ENCODE measurements around the gene ABLIM2. TPM values are rescaled to one million over a fixed set of nuclear protein-coding genes. Genes with fewer than 3 reads are reported as not detected.
A peak's percentile ranks its signal among the peaks of the same experiment; 100 is the strongest.

ABLIM2 gene
- polyA plus RNA-seq, 2 of the 4 experiments (the other 2 are of a cell fraction) = 0.21 to 0.40 TPM

DNA sequence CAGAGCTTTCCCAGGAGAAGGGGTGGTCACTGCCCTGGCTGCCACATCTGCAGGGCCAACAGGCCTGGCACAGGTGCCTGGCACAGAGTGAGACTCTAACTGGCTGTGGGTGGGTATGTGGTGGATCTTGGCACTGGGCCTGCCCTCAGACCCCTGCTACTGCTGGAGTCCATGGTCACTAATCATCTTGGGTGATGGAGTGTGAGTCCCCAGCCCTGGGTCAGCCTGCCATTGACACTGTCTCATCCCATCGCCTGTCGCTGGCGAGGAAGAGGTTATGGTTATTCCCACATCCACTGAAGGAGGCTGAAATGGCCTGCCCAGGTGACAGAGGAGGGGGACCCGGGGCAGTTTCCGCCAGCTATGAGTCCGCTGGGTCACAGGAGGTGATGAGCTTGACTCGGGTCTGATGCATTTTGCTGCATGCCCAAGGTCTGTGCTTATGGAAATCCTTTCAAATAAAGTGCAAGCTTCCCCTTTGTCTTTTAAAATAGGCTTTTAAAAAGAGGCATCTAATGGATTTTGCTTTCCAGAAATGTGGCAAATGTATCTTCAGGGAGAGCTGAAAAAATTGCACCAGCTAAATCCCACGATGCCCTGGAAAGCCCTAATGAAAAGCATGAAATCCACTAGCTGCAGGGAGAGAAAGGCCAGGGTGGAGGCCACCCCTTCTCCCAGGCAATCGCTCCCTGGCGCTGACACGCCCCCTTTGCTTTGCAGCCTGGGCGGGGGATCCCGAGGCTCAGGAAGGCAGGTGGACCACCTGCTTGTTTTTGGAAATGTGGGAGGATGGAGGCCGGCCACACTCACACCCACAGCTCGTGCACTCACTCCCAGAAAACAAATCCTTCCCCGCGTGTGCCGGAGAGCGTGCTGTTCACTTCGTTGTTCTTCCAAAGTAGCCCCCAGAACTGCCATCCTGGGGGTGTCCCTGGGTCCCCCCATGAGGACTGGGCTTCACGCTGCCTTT is 54.9 kb downstream of the ABLIM2 start:
- ATAC-seq (no peak), DNase-seq (ENCODE audit: low read depth in 1 of 2, low spot score in 1 of 2) (no peak), FAIRE-seq (no peak)
- ChIA-PET CTCF (interaction anchor here (1.3 kb wide), 1 partner anchor 14 kb away, joined by 3 read pairs; no protein-coding TSS in a partner anchor), POLR2A (no interaction called here)
- Histone ChIP-seq H3K4me1 (peaks cover 20% of the 10 kb centered on the region; the same call in 2 of the 3 replicates), H3K27ac (no peak overlapping the region), H3K4me3 (no peak overlapping the region), H3K4me2 (no peak overlapping the region), H3K9me3 (no peaks in the 10 kb centered on the region)
- TF ChIP-seq SMC3 (IDR thresholded peaks at IDR 0.05) (no peak), MYC (IDR thresholded peaks at IDR 0.05; ENCODE audit: borderline replicate concordance, low read length) (no peak), RAD21 (conservative IDR thresholded peaks at IDR 0.05 in 1 of 2, IDR thresholded peaks at IDR 0.05 in 1 of 2) (no peak), HOXB5 (CRISPR knock-in tag; IDR thresholded peaks at IDR 0.05) (no peak), CHD4 (IDR thresholded peaks at IDR 0.05; ENCODE audit: borderline replicate concordance) (no peak), MAFK (IDR thresholded peaks at IDR 0.05; ENCODE audit: partially characterized antibody) (no peak), CEBPB (IDR thresholded peaks at IDR 0.05) (no peak), JUNB (IDR thresholded peaks at IDR 0.05) (no peak), RNF2 (IDR thresholded peaks at IDR 0.05; ENCODE audit: borderline replicate concordance, low read depth) (no peak), HOXB13 (CRISPR knock-in tag; IDR thresholded peaks at IDR 0.05; ENCODE audit: low read depth) (no peak), NPAS2 (CRISPR knock-in tag; IDR thresholded peaks at IDR 0.05; ENCODE audit: borderline replicate concordance) (no peak)
- TF ChIP-seq, protein P1, sequence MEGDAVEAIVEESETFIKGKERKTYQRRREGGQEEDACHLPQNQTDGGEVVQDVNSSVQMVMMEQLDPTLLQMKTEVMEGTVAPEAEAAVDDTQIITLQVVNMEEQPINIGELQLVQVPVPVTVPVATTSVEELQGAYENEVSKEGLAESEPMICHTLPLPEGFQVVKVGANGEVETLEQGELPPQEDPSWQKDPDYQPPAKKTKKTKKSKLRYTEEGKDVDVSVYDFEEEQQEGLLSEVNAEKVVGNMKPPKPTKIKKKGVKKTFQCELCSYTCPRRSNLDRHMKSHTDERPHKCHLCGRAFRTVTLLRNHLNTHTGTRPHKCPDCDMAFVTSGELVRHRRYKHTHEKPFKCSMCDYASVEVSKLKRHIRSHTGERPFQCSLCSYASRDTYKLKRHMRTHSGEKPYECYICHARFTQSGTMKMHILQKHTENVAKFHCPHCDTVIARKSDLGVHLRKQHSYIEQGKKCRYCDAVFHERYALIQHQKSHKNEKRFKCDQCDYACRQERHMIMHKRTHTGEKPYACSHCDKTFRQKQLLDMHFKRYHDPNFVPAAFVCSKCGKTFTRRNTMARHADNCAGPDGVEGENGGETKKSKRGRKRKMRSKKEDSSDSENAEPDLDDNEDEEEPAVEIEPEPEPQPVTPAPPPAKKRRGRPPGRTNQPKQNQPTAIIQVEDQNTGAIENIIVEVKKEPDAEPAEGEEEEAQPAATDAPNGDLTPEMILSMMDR (IDR thresholded peaks at IDR 0.05) = no peak
- TF ChIP-seq, protein P2, sequence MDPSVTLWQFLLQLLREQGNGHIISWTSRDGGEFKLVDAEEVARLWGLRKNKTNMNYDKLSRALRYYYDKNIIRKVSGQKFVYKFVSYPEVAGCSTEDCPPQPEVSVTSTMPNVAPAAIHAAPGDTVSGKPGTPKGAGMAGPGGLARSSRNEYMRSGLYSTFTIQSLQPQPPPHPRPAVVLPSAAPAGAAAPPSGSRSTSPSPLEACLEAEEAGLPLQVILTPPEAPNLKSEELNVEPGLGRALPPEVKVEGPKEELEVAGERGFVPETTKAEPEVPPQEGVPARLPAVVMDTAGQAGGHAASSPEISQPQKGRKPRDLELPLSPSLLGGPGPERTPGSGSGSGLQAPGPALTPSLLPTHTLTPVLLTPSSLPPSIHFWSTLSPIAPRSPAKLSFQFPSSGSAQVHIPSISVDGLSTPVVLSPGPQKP (IDR thresholded peaks at IDR 0.05; ENCODE audit: low read depth, low read length) = no peak
- TF ChIP-seq, protein P3, sequence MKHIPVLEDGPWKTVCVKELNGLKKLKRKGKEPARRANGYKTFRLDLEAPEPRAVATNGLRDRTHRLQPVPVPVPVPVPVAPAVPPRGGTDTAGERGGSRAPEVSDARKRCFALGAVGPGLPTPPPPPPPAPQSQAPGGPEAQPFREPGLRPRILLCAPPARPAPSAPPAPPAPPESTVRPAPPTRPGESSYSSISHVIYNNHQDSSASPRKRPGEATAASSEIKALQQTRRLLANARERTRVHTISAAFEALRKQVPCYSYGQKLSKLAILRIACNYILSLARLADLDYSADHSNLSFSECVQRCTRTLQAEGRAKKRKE (CRISPR knock-in tag; IDR thresholded peaks at IDR 0.05; ENCODE audit: low read depth) = no peak
- WGBS (ENCODE audit: missing lambda C conversion rate) = 47% methylated on average over 8 of the region's 21 CpGs

DNA sequence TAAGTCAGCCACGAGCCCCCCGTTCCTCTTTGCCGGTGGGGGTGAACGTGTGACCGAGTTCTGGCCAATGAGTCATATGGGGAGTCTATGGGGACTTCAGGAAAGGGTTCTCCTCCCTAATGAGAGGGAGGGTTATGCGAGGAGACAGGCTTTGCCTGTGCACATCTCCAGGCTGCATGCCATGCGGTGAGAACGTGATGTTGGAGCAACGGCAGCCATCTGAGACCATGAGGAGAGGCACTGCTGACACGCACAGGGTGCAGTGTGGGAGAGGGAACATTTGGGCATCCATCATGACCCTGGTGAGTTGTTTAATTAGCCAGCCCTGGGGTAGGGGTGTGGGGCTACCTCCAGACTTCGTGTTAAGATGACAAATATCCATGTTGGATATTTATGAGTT is 55.8 kb downstream of the ABLIM2 start:
- peaks cover 20% of the 10 kb centered on the region; the same call in 2 of the 3 replicates for H3K4me1 ChIP-seq
- TF ChIP-seq NPAS2 (CRISPR knock-in tag; IDR thresholded peaks at IDR 0.05; ENCODE audit: borderline replicate concordance) (no peak), ESRRA (IDR thresholded peaks at IDR 0.05; ENCODE audit: borderline replicate concordance, low read length) (no peak), HOXB13 (CRISPR knock-in tag; IDR thresholded peaks at IDR 0.05; ENCODE audit: low read depth) (no peak), HEYL (CRISPR knock-in tag; IDR thresholded peaks at IDR 0.05) (no peak), CHD2 (IDR thresholded peaks at IDR 0.05; ENCODE audit: low read length, partially characterized antibody) (no peak), EHMT2 (IDR thresholded peaks at IDR 0.05; ENCODE audit: low read depth) (no peak), RFX5 (IDR thresholded peaks at IDR 0.05) (no peak), NFE2L2 (conservative IDR thresholded peaks at IDR 0.05; ENCODE audit: low read length) (no peak), POLR2A (IDR thresholded peaks at IDR 0.05; ENCODE audit: low read length) (no peak), HOXB5 (CRISPR knock-in tag; IDR thresholded peaks at IDR 0.05) (no peak), BHLHE40 (IDR thresholded peaks at IDR 0.05; ENCODE audit: low read depth, low read length) (no peak), KDM5A (IDR thresholded peaks at IDR 0.05) (no peak)
- TF ChIP-seq, protein P2 (IDR thresholded peaks at IDR 0.05; ENCODE audit: low read depth, low read length) = no peak
- TF ChIP-seq, protein P4, sequence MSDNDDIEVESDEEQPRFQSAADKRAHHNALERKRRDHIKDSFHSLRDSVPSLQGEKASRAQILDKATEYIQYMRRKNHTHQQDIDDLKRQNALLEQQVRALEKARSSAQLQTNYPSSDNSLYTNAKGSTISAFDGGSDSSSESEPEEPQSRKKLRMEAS (IDR thresholded peaks at IDR 0.05) = no peak
- TF ChIP-seq, protein P5, sequence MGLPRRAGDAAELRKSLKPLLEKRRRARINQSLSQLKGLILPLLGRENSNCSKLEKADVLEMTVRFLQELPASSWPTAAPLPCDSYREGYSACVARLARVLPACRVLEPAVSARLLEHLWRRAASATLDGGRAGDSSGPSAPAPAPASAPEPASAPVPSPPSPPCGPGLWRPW (IDR thresholded peaks at IDR 0.05) = no peak
- TF ChIP-seq, protein P6, sequence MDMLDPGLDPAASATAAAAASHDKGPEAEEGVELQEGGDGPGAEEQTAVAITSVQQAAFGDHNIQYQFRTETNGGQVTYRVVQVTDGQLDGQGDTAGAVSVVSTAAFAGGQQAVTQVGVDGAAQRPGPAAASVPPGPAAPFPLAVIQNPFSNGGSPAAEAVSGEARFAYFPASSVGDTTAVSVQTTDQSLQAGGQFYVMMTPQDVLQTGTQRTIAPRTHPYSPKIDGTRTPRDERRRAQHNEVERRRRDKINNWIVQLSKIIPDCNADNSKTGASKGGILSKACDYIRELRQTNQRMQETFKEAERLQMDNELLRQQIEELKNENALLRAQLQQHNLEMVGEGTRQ (IDR thresholded peaks at IDR 0.05) = no peak
- TF ChIP-seq, protein P3 (CRISPR knock-in tag; IDR thresholded peaks at IDR 0.05; ENCODE audit: low read depth) = no peak
- ChIA-PET POLR2A (no interaction called here), CTCF (interaction anchor here (1.3 kb wide), 1 partner anchor 15 kb away, joined by 3 read pairs; no protein-coding TSS in a partner anchor)
- H3K27ac ChIP-seq = peak overlapping the region in 1 of 2 experiments; percentile 64; a peak in 1 of 6 replicates
- no peaks in the 10 kb centered on the region for H3K9me3 ChIP-seq
- 74% methylated on average over 6 of the region's 11 CpGs for WGBS (ENCODE audit: missing lambda C conversion rate)
- H3K4me3 ChIP-seq = no peak overlapping the region
- no peak for FAIRE-seq
- H3K4me2 ChIP-seq = no peak overlapping the region
- DNase-seq (ENCODE audit: low read depth in 1 of 2, low spot score in 1 of 2) = no peak
- ATAC-seq = no peak
